HEK293 (cell line): ENCODE results near the gene METTL22.

Experiments
- BCL6B ChIP-seq: fragments of 450-650 bp; formaldehyde crosslinking; IDR thresholded peaks from 2 replicates; pipeline ENCODE4 v1.5.1; 2017; ENCODE audit warnings: missing biosample characterization, missing genetic modification characterization
- HOXA7 ChIP-seq: sonication (generic); formaldehyde crosslinking; IDR thresholded peaks from 2 replicates; pipeline ENCODE4 v1.8.1; 2022; ENCODE audit warnings: missing genetic modification reagents, borderline replicate concordance
- IKZF3 ChIP-seq: fragments of 450-650 bp; IDR thresholded peaks from 2 replicates; pipeline ENCODE4 v1.5.0; 2018; ENCODE audit warnings: missing biosample characterization, mild to moderate bottlenecking, missing genetic modification characterization, moderate library complexity
- OVOL3 ChIP-seq: fragments of 450-650 bp; formaldehyde crosslinking; IDR thresholded peaks from 2 replicates; pipeline ENCODE4 v1.5.1; 2016; ENCODE audit warnings: missing biosample characterization, missing genetic modification characterization
- PRDM4 ChIP-seq: fragments of 450-650 bp; formaldehyde crosslinking; IDR thresholded peaks from 2 replicates; pipeline ENCODE4 v1.5.1; 2017; ENCODE audit warnings: missing biosample characterization, missing genetic modification characterization
- PRDM6 ChIP-seq: fragments of 450-650 bp; formaldehyde crosslinking; IDR thresholded peaks from 2 replicates; pipeline ENCODE4 v1.5.1; 2017; ENCODE audit warnings: missing biosample characterization, missing genetic modification characterization
- REPIN1 ChIP-seq: fragments of 450-650 bp; formaldehyde crosslinking; IDR thresholded peaks from 2 replicates; pipeline ENCODE4 v1.5.1; 2017; ENCODE audit warnings: missing biosample characterization, missing genetic modification characterization, low read depth
- SP3 ChIP-seq: fragments of 450-650 bp; formaldehyde crosslinking; IDR thresholded peaks from 2 replicates; pipeline ENCODE4 v1.5.1; 2016; ENCODE audit warnings: missing biosample characterization, missing genetic modification characterization
- SP7 ChIP-seq: fragments of 450-650 bp; formaldehyde crosslinking; IDR thresholded peaks from 2 replicates; pipeline ENCODE4 v1.5.1; 2016; ENCODE audit warnings: missing biosample characterization, missing genetic modification characterization
- ZBTB26 ChIP-seq: fragments of 450-650 bp; formaldehyde crosslinking; optimal IDR thresholded peaks from 2 replicates; pipeline ENCODE3; 2016; ENCODE audit warnings: missing biosample characterization, mild to moderate bottlenecking, missing genetic modification characterization
- ZBTB49 ChIP-seq: fragments of 450-650 bp; formaldehyde crosslinking; IDR thresholded peaks from 2 replicates; pipeline ENCODE4 v1.5.1; 2016; ENCODE audit warnings: missing biosample characterization, missing genetic modification characterization, low read depth
- ZEB2 ChIP-seq: fragments of 450-650 bp; formaldehyde crosslinking; IDR thresholded peaks from 2 replicates; pipeline ENCODE4 v1.5.1; 2016; ENCODE audit warnings: missing biosample characterization, missing genetic modification characterization
- ZNF146 ChIP-seq: fragments of 450-650 bp; formaldehyde crosslinking; IDR thresholded peaks from 2 replicates; pipeline ENCODE4 v1.5.1; 2016; ENCODE audit warnings: missing biosample characterization, missing genetic modification characterization
- ZNF19 ChIP-seq: fragments of 450-650 bp; formaldehyde crosslinking; IDR thresholded peaks from 2 replicates; pipeline ENCODE4; 2016; ENCODE audit warnings: missing biosample characterization, missing genetic modification characterization, low read depth
- ZNF248 ChIP-seq: fragments of 450-650 bp; formaldehyde crosslinking; IDR thresholded peaks from 2 replicates; pipeline ENCODE4 v1.5.1; 2017; ENCODE audit warnings: missing biosample characterization, missing genetic modification characterization
- ZNF341 ChIP-seq: fragments of 450-650 bp; formaldehyde crosslinking; IDR thresholded peaks from 2 replicates; pipeline ENCODE4; 2016; ENCODE audit warnings: low read depth, missing biosample characterization, missing genetic modification characterization
- ZNF354C ChIP-seq: fragments of 450-650 bp; formaldehyde crosslinking; IDR thresholded peaks from 2 replicates; pipeline ENCODE4 v1.5.1; 2016; ENCODE audit warnings: missing biosample characterization, missing genetic modification characterization, low read depth, borderline replicate concordance
- ZNF37A ChIP-seq: fragments of 450-650 bp; IDR thresholded peaks from 2 replicates; pipeline ENCODE4 v1.5.1; 2018; ENCODE audit warnings: missing biosample characterization, missing genetic modification characterization
- ZNF433 ChIP-seq: fragments of 450-650 bp; formaldehyde crosslinking; IDR thresholded peaks from 2 replicates; pipeline ENCODE4 v1.5.1; 2016; ENCODE audit warnings: missing biosample characterization, missing genetic modification characterization, low read depth
- ZNF518A ChIP-seq: fragments of 450-650 bp; formaldehyde crosslinking; conservative IDR thresholded peaks from 2 replicates; pipeline ENCODE4 v1.5.1; 2016; ENCODE audit warnings: low read depth, missing biosample characterization, missing genetic modification characterization
- ZNF555 ChIP-seq: fragments of 450-650 bp; formaldehyde crosslinking; conservative IDR thresholded peaks from 2 replicates; pipeline ENCODE4 v1.5.1; 2017; ENCODE audit warnings: missing biosample characterization, mild to moderate bottlenecking, missing genetic modification characterization, inconsistent platforms
- ZNF624 ChIP-seq: fragments of 450-650 bp; formaldehyde crosslinking; IDR thresholded peaks from 2 replicates; pipeline ENCODE4 v1.5.1; 2017; ENCODE audit warnings: missing biosample characterization, missing genetic modification characterization
- ZNF629 ChIP-seq: fragments of 450-650 bp; formaldehyde crosslinking; IDR thresholded peaks from 2 replicates; pipeline ENCODE4 v1.5.1; 2017; ENCODE audit warnings: missing biosample characterization, missing genetic modification characterization
- ZNF785 ChIP-seq: fragments of 450-650 bp; formaldehyde crosslinking; IDR thresholded peaks from 2 replicates; pipeline ENCODE4 v1.5.1; 2016; ENCODE audit warnings: missing biosample characterization, missing genetic modification characterization
- ZSCAN30 ChIP-seq: fragments of 450-650 bp; IDR thresholded peaks from 2 replicates; pipeline ENCODE4 v1.5.1; 2018; ENCODE audit warnings: missing biosample characterization, mild to moderate bottlenecking, missing genetic modification characterization, moderate library complexity

The METTL22 gene

GRCh38 chr16:8621572-8622314, at the start of gene METTL22 (continued):
- TF ChIP-seq SP7 (tag by site-specific recombination) (peak; percentile 42; the same call in 1 of the 2 replicates), ZSCAN30 (tag by site-specific recombination) (no peak), BCL6B (tag by site-specific recombination) (no peak), OVOL3 (0 out of 2 replicates have a peak, but pooled peaks have one; percentile 4), ZNF146 (no peak), IKZF3 (no peak), ZNF518A (tag by site-specific recombination) (no peak), ZNF248 (tag by site-specific recombination) (no peak), ZNF555 (no peak), ZNF785 (no peak), ZNF354C (tag by site-specific recombination) (no peak), PRDM6 (tag by site-specific recombination) (no peak), ZBTB26 (tag by site-specific recombination) (peak; percentile 38), HOXA7 (no peak), SP3 (tag by site-specific recombination) (peak; percentile 66), ZNF629 (peak; percentile 38), ZNF341 (tag by site-specific recombination) (0 out of 2 replicates have a peak, but pooled peaks have one; percentile 24), ZEB2 (tag by site-specific recombination) (peak; percentile 43; the same call in 1 of the 2 replicates), ZBTB49 (tag by site-specific recombination) (no peak), ZNF624 (no peak), PRDM4 (tag by site-specific recombination) (peak; percentile 32; the same call in 1 of the 2 replicates), REPIN1 (no peak), ZNF19 (no peak), ZNF37A (tag by site-specific recombination) (no peak), ZNF433 (tag by site-specific recombination) (no peak)
